OCI-LY3 (cell line): Measurements from ENCODE around the gene MRPS18B.

Experiments used
- H2AFZ ChIP-seq: fragments of 200-600, 300-600 bp; shearing (Covaris generic); 2 replicates; pipeline ENCODE4 v1.6.0; 2014; ENCODE audit warnings: antibody characterized with exemption, low read depth, low read length
- H3K27ac ChIP-seq: fragments of 200-600, 300-600 bp; sonication (generic); 2 replicates; pipeline ENCODE4 v1.5.1; 2014; ENCODE audit warnings: mild to moderate bottlenecking, low read length, moderate library complexity, mixed read lengths
- H3K27me3 ChIP-seq: fragments of 200-600, 300-600 bp; sonication (generic); 2 replicates; pipeline ENCODE4 v1.6.1; 2014; ENCODE audit warnings: low read depth, low read length, mixed read lengths
- H3K36me3 ChIP-seq: fragments of 200-600, 300-600 bp; sonication (generic); replicated peaks from 2 replicates; pipeline ENCODE3; 2014; ENCODE audit warnings: low read depth, low read length, mixed read lengths
- H3K4me1 ChIP-seq: fragments of 300-600, 200-600 bp; sonication (generic); 2 replicates; pipeline ENCODE4 v1.6.1; 2014; ENCODE audit warnings: low read length, mixed read lengths
- H3K4me2 ChIP-seq: fragments of 200-600, 300-600 bp; sonication (generic); 2 replicates; pipeline ENCODE4 v1.6.1; 2014; ENCODE audit warnings: low read length, mixed read lengths
- H3K4me3 ChIP-seq: fragments of 300-600, 200-600 bp; sonication (generic); 2 replicates; pipeline ENCODE4 v1.5.1; 2014; ENCODE audit warnings: antibody characterized with exemption, mild to moderate bottlenecking, low read length, moderate library complexity
- H3K79me2 ChIP-seq: fragments of 300-600, 200-600 bp; shearing (Covaris generic); 2 replicates; pipeline ENCODE4 v1.6.1; 2014; ENCODE audit warnings: mild to moderate bottlenecking, low read length, mixed read lengths
- H3K9ac ChIP-seq: fragments of 300-600, 200-600 bp; shearing (Covaris generic); 2 replicates; pipeline ENCODE4 v1.6.0; 2014; ENCODE audit warnings: mild to moderate bottlenecking, low read length, moderate library complexity
- H3K9me3 ChIP-seq: fragments of 200-600, 300-600 bp; shearing (Covaris generic); 2 replicates; pipeline ENCODE4 v1.6.1; 2014; ENCODE audit warnings: low read length, mixed read lengths; ENCODE audit not compliant: insufficient read depth
- H4K20me1 ChIP-seq: fragments of 200-600, 300-600 bp; sonication (generic); 2 replicates; pipeline ENCODE4 v1.6.1; 2016; ENCODE audit warnings: low read length, mixed read lengths; ENCODE audit not compliant: insufficient read depth
- EZH2phosphoT487 ChIP-seq: fragments of 200-600 bp; shearing (Covaris generic); IDR thresholded peaks from 2 replicates; pipeline ENCODE4 v1.6.1; 2018; ENCODE audit warnings: antibody characterized with exemption, mixed run types, low read depth
- TF ChIP-seq, protein P1 (sequence below): fragments of 200-600, 300-600 bp; sonication (generic); IDR thresholded peaks from 2 replicates; pipeline ENCODE4 v1.5.1; 2014; ENCODE audit warnings: antibody characterized with exemption, low read length, low read depth

Gene MRPS18B

GRCh38 chr6:30646450-30647241 lies 29.0 kb downstream of the MRPS18B start, which contains the start of gene C6orf136:
TSS of gene C6orf136 (plus strand) at chr6:30647133. CDS start at chr6:30647232, 99 bp downstream.
- Histone ChIP-seq H3K4me3 (peak within 1 kb of the TSS; percentile 99), H3K27ac (peak within 1 kb of the TSS; percentile 81), H3K9ac (peak within 1 kb of the TSS; percentile 92), H4K20me1 (no peaks in the 10 kb centered on the region), H3K4me2 (peak within 1 kb of the TSS; percentile 94), H2AFZ (peak within 1 kb of the TSS; percentile 81), H3K27me3 (no peaks in the 10 kb centered on the region), H3K9me3 (no peaks in the 10 kb centered on the region), H3K79me2 (peaks cover 15% of the 10 kb centered on the region), H3K36me3 (peaks cover 6% of the 10 kb centered on the region), H3K4me1 (peaks cover 18% of the 10 kb centered on the region)
- TF ChIP-seq, protein P1, sequence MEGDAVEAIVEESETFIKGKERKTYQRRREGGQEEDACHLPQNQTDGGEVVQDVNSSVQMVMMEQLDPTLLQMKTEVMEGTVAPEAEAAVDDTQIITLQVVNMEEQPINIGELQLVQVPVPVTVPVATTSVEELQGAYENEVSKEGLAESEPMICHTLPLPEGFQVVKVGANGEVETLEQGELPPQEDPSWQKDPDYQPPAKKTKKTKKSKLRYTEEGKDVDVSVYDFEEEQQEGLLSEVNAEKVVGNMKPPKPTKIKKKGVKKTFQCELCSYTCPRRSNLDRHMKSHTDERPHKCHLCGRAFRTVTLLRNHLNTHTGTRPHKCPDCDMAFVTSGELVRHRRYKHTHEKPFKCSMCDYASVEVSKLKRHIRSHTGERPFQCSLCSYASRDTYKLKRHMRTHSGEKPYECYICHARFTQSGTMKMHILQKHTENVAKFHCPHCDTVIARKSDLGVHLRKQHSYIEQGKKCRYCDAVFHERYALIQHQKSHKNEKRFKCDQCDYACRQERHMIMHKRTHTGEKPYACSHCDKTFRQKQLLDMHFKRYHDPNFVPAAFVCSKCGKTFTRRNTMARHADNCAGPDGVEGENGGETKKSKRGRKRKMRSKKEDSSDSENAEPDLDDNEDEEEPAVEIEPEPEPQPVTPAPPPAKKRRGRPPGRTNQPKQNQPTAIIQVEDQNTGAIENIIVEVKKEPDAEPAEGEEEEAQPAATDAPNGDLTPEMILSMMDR, result no peak
- TF ChIP-seq EZH2phosphoT487, result no peak

DNA sequence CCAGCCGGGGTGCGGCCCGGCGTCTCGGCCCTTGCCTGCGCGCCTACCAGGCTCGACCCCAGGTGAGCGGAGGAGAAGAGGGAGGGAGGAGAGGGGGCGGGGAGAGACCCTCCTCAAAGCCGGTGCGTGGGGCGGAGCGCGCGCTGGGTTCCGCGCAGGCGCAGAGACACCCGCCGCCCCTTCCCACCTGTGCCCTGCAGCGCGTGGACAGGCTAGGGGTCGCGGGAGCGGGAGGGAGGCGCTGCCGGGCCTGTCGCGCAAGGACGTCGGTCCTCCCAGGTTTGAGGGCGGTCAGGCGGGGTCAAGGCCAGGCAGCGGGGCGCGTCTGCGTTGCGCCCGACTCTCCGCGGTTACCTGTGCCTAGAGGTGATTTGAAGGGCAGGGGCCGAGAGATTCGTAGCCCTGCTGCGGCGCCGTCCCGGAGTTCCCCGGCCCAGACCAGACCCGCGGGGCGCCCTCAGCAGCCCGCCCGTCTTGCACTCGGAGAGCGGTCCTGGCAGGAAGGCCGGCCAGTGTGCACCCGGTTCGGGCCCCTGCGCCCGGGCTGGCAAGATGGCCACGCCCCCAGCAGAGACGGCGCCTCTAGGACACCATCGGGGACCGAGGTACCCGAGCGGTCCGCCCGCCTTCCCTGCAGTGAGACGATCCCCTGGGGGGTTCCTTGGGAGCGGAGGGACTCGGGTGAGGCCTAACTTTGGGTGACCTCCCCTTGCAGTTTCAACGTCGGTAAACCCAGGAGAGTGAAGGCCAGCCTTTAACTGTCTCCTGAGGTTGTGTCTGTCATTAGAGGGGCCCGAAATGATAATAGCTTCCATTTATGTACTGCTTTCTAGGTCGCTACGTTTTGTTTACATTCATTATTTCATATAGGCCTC lies 29.8 kb downstream of the MRPS18B start:
- peak overlapping the region; percentile 81 for H2AFZ ChIP-seq

DNA sequence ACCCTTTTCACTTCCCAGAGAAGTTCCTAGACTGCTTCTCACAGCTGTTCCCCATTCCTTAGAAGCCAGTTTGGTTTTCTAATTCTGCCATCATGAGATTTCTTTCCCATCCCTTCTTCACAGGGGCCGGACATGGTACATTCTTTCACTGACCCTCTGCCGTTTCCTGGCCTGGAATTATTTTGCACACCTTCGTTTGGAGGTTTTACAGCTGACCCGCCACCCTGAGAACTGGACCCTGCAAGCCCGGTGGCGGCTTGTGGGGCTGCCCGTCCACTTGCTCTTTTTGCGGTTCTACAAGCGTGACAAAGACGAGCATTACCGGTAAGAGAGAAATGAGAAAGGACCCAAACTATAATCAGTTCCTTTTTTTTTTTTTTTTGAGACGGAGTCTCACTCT lies 33.5 kb downstream of the MRPS18B start:
- Histone ChIP-seq H3K4me1 (peaks cover 18% of the 10 kb centered on the region), H3K9me3 (no peaks in the 10 kb centered on the region), H3K4me3 (peak overlapping the region; percentile 54), H3K79me2 (peaks cover 15% of the 10 kb centered on the region), H3K4me2 (peak overlapping the region; percentile 63), H3K27me3 (no peaks in the 10 kb centered on the region), H2AFZ (no peak overlapping the region), H3K36me3 (peaks cover 11% of the 10 kb centered on the region), H4K20me1 (no peaks in the 10 kb centered on the region), H3K27ac (peak overlapping the region; percentile 77), H3K9ac (peak overlapping the region; percentile 30; the same call in 1 of the 2 replicates)
- TF ChIP-seq, protein P1, result no peak
- TF ChIP-seq EZH2phosphoT487, result no peak

More for the DNA sequence above, 29.8 kb downstream of the MRPS18B start:
- H3K79me2 ChIP-seq, result peaks cover 15% of the 10 kb centered on the region
- H3K27me3 ChIP-seq, result no peaks in the 10 kb centered on the region
- peaks cover 11% of the 10 kb centered on the region for H3K36me3 ChIP-seq
- peak overlapping the region; percentile 99 for H3K4me3 ChIP-seq
- no peaks in the 10 kb centered on the region for H4K20me1 ChIP-seq
- H3K9ac ChIP-seq, result peak overlapping the region; percentile 92
- H3K4me1 ChIP-seq, result peaks cover 18% of the 10 kb centered on the region
- TF ChIP-seq EZH2phosphoT487, result no peak
- TF ChIP-seq, protein P1, result no peak
- peak overlapping the region; percentile 94 for H3K4me2 ChIP-seq
- no peaks in the 10 kb centered on the region for H3K9me3 ChIP-seq
- H3K27ac ChIP-seq, result peak overlapping the region; percentile 81
